ENCODE data around the gene PLCH1. TPM values are rescaled to one million over a fixed set of nuclear protein-coding genes. Genes with fewer than 3 reads are reported as not detected.

PLCH1 gene
- total and polyA plus RNA-seq, 10 of the 15 experiments (the other 5 are each of a cell fraction or from before 2014, with no cell fraction given), result 0.03 to 0.22 (median 0.04) TPM; not detected in 5

DNA sequence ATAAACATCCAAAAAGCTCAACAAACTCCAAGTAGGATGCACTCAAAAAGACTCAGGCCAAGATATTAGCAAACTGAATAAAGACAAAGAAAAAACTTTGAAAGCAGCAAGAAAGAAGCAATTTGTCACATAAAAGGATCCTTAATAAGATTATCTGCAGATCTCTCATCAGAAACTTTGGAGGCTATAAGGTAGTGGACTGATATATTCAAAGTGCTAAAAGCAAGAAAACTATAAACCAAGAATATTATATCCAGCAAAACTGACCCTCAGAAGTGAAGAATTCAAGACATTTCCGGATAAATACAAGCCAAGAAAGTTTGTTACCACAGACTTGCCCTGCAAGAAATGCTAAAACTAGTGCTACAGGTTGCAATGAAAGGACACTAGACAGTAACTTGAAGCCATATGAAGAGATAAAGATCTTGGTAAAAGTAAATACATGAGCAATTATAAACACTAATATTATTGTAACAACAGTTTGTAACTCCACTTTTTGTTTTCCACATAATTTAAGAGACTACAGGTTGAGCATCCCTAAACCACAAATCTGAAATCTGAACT lies 37.6 kb upstream of the PLCH1 start (continued):
- TF ChIP-seq CBX5 (IDR thresholded peaks at IDR 0.05; ENCODE audit: low read depth) (no peak), MXI1 (IDR thresholded peaks at IDR 0.05; ENCODE audit: low read depth, low read length) (no peak), NFIC (IDR thresholded peaks at IDR 0.05; ENCODE audit: low read depth, low read length) (no peak), KAT2A (conservative IDR thresholded peaks at IDR 0.05; ENCODE audit: control insufficient read depth, low read depth, low read length) (no peak), TBL1XR1 (IDR thresholded peaks at IDR 0.05; ENCODE audit: low read depth, low read length) (no peak)
- TF ChIP-seq, protein P1, sequence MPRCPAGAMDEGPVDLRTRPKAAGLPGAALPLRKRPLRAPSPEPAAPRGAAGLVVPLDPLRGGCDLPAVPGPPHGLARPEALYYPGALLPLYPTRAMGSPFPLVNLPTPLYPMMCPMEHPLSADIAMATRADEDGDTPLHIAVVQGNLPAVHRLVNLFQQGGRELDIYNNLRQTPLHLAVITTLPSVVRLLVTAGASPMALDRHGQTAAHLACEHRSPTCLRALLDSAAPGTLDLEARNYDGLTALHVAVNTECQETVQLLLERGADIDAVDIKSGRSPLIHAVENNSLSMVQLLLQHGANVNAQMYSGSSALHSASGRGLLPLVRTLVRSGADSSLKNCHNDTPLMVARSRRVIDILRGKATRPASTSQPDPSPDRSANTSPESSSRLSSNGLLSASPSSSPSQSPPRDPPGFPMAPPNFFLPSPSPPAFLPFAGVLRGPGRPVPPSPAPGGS (IDR thresholded peaks at IDR 0.05; ENCODE audit: borderline replicate concordance, insufficient read depth, low read depth, low read length, poor library complexity, severe bottlenecking), result no peak

DNA sequence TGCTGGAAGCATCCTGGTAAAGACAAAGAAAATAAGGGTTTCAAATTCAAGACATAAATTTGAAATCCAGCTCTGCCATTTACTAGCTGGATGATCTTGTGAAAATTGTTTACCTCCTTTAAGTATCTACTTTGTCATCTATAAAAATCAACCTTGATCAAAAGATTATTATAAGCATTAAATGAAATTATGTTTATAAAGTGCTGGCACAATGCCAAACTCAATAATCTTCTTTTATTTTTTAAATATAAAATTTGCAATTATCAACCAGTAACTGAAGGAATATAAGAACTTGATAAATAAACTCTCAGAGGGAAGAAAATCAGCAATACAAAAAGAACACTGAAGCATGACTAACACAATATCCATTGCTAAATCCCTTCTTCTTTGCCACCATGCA lies 35.4 kb upstream of the PLCH1 start:
- no peak for ATAC-seq
- no peak overlapping the region for H3K4me3 ChIP-seq
- H4K20me1 ChIP-seq (ENCODE audit: control insufficient read depth, insufficient read depth), result no peaks in the 10 kb centered on the region
- ChIA-PET POLR2A (interaction anchor here (0.6 to 1.2 kb wide), 3 partner anchors 9 to 99 kb away, joined by 3 to 5 read pairs (median 4); no protein-coding TSS in a partner anchor), CTCF (interaction anchor here (0.9 kb wide), 1 partner anchor 26 kb away, joined by 3 read pairs; no protein-coding TSS in a partner anchor), SMC1A (ENCODE audit: uncharacterized antibody, unreplicated experiment) (interaction anchor here (1.1 to 2.0 kb wide), 2 partner anchors 10 to 15 kb away, joined by 3 to 7 read pairs; no protein-coding TSS in a partner anchor), RAD21 (ENCODE audit: unreplicated experiment) (interaction anchor here (1.5 kb wide), 1 partner anchor 25 kb away, joined by 3 read pairs; the partner anchor contains the start of gene C3orf33)
- H3K4me2 ChIP-seq (ENCODE audit: control insufficient read depth, insufficient read depth), result no peak overlapping the region
- BruUV-seq (replicated peaks), result no TSS peak
- no peak for FAIRE-seq
- H3K4me1 ChIP-seq (ENCODE audit: control insufficient read depth, insufficient read depth, low read length), result no peaks in the 10 kb centered on the region
- H3K27me3 ChIP-seq (replicated peaks in 1 of 2; ENCODE audit: control insufficient read depth in 2 of 2, insufficient read depth in 2 of 2, low read length in 1 of 2), result no peaks in the 10 kb centered on the region
- intact Hi-C loops (cut with micrococcal nuclease; ENCODE audit: unreplicated experiment) (no loop called here), in situ Hi-C loops (cut with MboI) (no loop called here)
- H3K9ac ChIP-seq (ENCODE audit: control insufficient read depth, insufficient read depth, low read length), result no peak overlapping the region
- no peaks in the 10 kb centered on the region for H3K79me2 ChIP-seq (ENCODE audit: control insufficient read depth, insufficient read depth, low read length)
- H3K36me3 ChIP-seq (ENCODE audit: control insufficient read depth in 2 of 2, insufficient read depth in 2 of 2, low read length in 1 of 2), result no peaks in the 10 kb centered on the region
- no peak for DNase-seq (ENCODE audit: low read depth, low spot score)
- no peak overlapping the region for H3K27ac ChIP-seq (ENCODE audit: control insufficient read depth, insufficient read depth)
- no peak overlapping the region for H2AFZ ChIP-seq (ENCODE audit: control insufficient read depth, low read depth, low read length)
- H3K9me3 ChIP-seq (replicated peaks; ENCODE audit: control insufficient read depth, insufficient read depth, low read length), result 0 out of 3 replicates have a peak, but pooled peaks cover 3% of the 10 kb centered on the region
- TF ChIP-seq, protein P2, sequence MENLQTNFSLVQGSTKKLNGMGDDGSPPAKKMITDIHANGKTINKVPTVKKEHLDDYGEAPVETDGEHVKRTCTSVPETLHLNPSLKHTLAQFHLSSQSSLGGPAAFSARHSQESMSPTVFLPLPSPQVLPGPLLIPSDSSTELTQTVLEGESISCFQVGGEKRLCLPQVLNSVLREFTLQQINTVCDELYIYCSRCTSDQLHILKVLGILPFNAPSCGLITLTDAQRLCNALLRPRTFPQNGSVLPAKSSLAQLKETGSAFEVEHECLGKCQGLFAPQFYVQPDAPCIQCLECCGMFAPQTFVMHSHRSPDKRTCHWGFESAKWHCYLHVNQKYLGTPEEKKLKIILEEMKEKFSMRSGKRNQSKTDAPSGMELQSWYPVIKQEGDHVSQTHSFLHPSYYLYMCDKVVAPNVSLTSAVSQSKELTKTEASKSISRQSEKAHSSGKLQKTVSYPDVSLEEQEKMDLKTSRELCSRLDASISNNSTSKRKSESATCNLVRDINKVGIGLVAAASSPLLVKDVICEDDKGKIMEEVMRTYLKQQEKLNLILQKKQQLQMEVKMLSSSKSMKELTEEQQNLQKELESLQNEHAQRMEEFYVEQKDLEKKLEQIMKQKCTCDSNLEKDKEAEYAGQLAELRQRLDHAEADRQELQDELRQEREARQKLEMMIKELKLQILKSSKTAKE (IDR thresholded peaks at IDR 0.05; ENCODE audit: low read depth, poor library complexity, severe bottlenecking), result no peak
- TF ChIP-seq NR2C1 (IDR thresholded peaks at IDR 0.05), result no peak
- no peak for TF ChIP-seq POU2F2 (IDR thresholded peaks at IDR 0.05; ENCODE audit: borderline replicate concordance, low read depth, low read length)
- TF ChIP-seq, protein P3, sequence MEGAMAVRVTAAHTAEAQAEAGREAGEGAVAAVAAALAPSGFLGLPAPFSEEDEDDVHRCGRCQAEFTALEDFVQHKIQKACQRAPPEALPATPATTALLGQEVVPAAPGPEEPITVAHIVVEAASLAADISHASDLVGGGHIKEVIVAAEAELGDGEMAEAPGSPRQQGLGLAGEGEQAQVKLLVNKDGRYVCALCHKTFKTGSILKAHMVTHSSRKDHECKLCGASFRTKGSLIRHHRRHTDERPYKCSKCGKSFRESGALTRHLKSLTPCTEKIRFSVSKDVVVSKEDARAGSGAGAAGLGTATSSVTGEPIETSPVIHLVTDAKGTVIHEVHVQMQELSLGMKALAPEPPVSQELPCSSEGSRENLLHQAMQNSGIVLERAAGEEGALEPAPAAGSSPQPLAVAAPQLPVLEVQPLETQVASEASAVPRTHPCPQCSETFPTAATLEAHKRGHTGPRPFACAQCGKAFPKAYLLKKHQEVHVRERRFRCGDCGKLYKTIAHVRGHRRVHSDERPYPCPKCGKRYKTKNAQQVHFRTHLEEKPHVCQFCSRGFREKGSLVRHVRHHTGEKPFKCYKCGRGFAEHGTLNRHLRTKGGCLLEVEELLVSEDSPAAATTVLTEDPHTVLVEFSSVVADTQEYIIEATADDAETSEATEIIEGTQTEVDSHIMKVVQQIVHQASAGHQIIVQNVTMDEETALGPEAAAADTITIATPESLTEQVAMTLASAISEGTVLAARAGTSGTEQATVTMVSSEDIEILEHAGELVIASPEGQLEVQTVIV (IDR thresholded peaks at IDR 0.05; ENCODE audit: borderline replicate concordance, partially characterized antibody), result no peak
- no peak for TF ChIP-seq RAD51 (IDR thresholded peaks at IDR 0.05)
- TF ChIP-seq, protein P4, sequence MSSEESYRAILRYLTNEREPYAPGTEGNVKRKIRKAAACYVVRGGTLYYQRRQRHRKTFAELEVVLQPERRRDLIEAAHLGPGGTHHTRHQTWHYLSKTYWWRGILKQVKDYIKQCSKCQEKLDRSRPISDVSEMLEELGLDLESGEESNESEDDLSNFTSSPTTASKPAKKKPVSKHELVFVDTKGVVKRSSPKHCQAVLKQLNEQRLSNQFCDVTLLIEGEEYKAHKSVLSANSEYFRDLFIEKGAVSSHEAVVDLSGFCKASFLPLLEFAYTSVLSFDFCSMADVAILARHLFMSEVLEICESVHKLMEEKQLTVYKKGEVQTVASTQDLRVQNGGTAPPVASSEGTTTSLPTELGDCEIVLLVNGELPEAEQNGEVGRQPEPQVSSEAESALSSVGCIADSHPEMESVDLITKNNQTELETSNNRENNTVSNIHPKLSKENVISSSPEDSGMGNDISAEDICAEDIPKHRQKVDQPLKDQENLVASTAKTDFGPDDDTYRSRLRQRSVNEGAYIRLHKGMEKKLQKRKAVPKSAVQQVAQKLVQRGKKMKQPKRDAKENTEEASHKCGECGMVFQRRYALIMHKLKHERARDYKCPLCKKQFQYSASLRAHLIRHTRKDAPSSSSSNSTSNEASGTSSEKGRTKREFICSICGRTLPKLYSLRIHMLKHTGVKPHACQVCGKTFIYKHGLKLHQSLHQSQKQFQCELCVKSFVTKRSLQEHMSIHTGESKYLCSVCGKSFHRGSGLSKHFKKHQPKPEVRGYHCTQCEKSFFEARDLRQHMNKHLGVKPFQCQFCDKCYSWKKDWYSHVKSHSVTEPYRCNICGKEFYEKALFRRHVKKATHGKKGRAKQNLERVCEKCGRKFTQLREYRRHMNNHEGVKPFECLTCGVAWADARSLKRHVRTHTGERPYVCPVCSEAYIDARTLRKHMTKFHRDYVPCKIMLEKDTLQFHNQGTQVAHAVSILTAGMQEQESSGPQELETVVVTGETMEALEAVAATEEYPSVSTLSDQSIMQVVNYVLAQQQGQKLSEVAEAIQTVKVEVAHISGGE (CRISPR knock-in tag; IDR thresholded peaks at IDR 0.05), result no peak
- TF ChIP-seq STAT1 (conservative IDR thresholded peaks at IDR 0.05), result no peak
